Endothelial cell of umbilical vein (primary cell): ENCODE data around the gene MYO1A.

ENCODE experiments used
- EZH2 ChIP-seq: IDR thresholded peaks from 2 replicates; pipeline ENCODE4 v1.6.1; 2012; ENCODE audit warnings: borderline replicate concordance, low read depth, mild to moderate bottlenecking, moderate library complexity, low read length, inconsistent platforms; ENCODE audit not compliant: severe bottlenecking
- JUN ChIP-seq: IDR thresholded peaks from 2 replicates; pipeline ENCODE4 v1.6.1; 2011; ENCODE audit warnings: borderline replicate concordance, low read depth; ENCODE audit not compliant: insufficient read length, insufficient read depth
- POLR2A ChIP-seq: IDR thresholded peaks from 2 replicates; pipeline ENCODE4 v1.6.1; 2012; ENCODE audit warnings: low read depth, mild to moderate bottlenecking, control low read depth, low read length
- POLR2AphosphoS5 ChIP-seq: IDR thresholded peaks from 2 replicates; pipeline ENCODE4 v1.6.1; 2012; ENCODE audit warnings: low read depth, mild to moderate bottlenecking, control low read depth, low read length, moderate library complexity; ENCODE audit not compliant: insufficient read depth
- TF ChIP-seq, protein P1 (sequence below), 2 donors: IDR thresholded peaks; 1 replicate in 1 of 2; 2 replicates in 1 of 2; pipeline ENCODE4 v1.5.1; 2011; ENCODE audit warnings: low read length in 2 of 2, mild to moderate bottlenecking in 2 of 2, moderate library complexity in 2 of 2, control low read depth in 1 of 2, inconsistent platforms in 1 of 2, low read depth in 1 of 2; ENCODE audit not compliant: insufficient read depth in 1 of 2; ENCODE audit errors: extremely low read depth in 1 of 2
- TF ChIP-seq, protein P2 (sequence below): IDR thresholded peaks from 2 replicates; pipeline ENCODE4 v1.6.1; 2011; ENCODE audit not compliant: insufficient read depth, insufficient read length

DNA sequence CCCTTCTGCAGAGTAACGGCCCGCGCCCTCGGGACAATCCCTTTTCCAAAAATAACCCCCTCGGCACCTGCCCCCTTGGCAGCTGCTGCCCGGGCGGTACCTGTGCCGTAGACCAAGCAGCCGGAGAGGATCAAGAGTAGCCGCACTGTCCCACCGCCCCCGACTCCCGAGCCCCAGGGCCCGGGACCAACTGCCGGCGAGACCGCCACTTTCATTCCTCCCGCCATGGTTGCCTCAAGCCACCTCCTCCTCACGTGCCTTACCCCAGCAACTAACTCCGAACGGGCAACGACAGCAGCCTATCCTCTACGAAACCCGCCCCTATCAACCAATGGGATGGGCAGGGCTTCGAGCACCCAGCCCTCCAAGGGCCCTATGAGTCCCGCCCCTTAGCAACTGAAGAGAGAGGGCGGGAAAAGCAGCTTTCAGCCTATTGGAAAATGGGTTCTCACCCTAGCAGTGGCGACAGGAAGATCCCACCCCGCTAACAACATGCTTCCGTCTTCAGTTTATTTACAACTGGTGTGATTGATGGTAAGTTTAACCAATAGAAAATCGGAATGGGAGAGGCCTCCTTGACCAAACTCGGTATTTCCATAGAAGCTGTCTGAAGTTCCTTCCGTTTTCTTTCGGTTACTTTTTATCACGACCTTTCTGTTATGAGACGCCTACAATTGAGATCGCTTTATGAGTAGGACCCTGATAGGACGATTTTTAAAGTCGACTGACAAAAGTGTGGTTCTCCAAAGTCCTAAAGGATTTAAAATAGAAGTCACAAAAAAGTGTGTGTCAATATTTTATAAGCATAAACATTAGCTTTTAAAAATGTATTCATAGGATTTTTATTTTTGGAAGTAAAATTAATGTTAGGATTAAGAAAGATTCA, 28.8 kb upstream of the MYO1A start, which contains the start of gene NEMP1:
- TF ChIP-seq, protein P1, sequence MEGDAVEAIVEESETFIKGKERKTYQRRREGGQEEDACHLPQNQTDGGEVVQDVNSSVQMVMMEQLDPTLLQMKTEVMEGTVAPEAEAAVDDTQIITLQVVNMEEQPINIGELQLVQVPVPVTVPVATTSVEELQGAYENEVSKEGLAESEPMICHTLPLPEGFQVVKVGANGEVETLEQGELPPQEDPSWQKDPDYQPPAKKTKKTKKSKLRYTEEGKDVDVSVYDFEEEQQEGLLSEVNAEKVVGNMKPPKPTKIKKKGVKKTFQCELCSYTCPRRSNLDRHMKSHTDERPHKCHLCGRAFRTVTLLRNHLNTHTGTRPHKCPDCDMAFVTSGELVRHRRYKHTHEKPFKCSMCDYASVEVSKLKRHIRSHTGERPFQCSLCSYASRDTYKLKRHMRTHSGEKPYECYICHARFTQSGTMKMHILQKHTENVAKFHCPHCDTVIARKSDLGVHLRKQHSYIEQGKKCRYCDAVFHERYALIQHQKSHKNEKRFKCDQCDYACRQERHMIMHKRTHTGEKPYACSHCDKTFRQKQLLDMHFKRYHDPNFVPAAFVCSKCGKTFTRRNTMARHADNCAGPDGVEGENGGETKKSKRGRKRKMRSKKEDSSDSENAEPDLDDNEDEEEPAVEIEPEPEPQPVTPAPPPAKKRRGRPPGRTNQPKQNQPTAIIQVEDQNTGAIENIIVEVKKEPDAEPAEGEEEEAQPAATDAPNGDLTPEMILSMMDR (IDR thresholded peaks at IDR 0.05; ENCODE audit: extremely low read depth in 1 of 2, insufficient read depth in 1 of 2, low read depth in 1 of 2, low read length in 2 of 2) = no peak
- TF ChIP-seq, protein P2, sequence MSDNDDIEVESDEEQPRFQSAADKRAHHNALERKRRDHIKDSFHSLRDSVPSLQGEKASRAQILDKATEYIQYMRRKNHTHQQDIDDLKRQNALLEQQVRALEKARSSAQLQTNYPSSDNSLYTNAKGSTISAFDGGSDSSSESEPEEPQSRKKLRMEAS = peak; percentile 91
- TF ChIP-seq POLR2A = no peak
- TF ChIP-seq EZH2 = no peak
- TF ChIP-seq JUN = no peak
- peak; percentile 61 for TF ChIP-seq POLR2AphosphoS5
